Measurements from ENCODE around the gene SYT7. TPM values are rescaled to one million over a fixed set of nuclear protein-coding genes. Genes with fewer than 3 reads are reported as not detected.

Gene SYT7
- total and polyA plus RNA-seq, 2 donors (not counting 1 experiment from before 2014, with no cell fraction given), result not detected

GRCh38 chr11:61534025-61534932, 46.6 kb downstream of the SYT7 start:
- Histone ChIP-seq H3K4me1 (ENCODE audit: control insufficient read depth in 2 of 2, insufficient read depth in 2 of 2, low read length in 2 of 2) (no peaks in the 10 kb centered on the region), H3K9me3 (ENCODE audit: control extremely low read depth in 1 of 3, control insufficient read depth in 2 of 3, insufficient read depth in 1 of 3, low read length in 2 of 3) (peaks cover 0 to 3% (median 0%) of the 10 kb centered on the region in 3 donors), H3K27ac (ENCODE audit: low read length in 2 of 2) (no peak overlapping the region), H3K79me2 (ENCODE audit: control insufficient read depth, insufficient read depth, low read length) (no peaks in the 10 kb centered on the region), H2AFZ (ENCODE audit: insufficient read depth, low read depth, low read length, poor library complexity, severe bottlenecking) (no peak overlapping the region), H3K36me3 (replicated peaks in 1 of 2; ENCODE audit: control extremely low read depth in 1 of 2, control insufficient read depth in 1 of 2, extremely low read depth in 1 of 2, insufficient read depth in 2 of 2, low read length in 1 of 2) (no peaks in the 10 kb centered on the region), H4K20me1 (ENCODE audit: control insufficient read depth, insufficient read depth, low read length, poor library complexity, severe bottlenecking) (no peaks in the 10 kb centered on the region), H3K4me2 (replicated peaks; ENCODE audit: low read depth, low read length, poor library complexity, severe bottlenecking) (no peak overlapping the region), H3K27me3 (replicated peaks in 1 of 4; ENCODE audit: control extremely low read depth in 1 of 4, control insufficient read depth in 3 of 4, insufficient read depth in 4 of 4, low read length in 3 of 4) (peaks cover 0 to 16% (median 0%) of the 10 kb centered on the region in 4 experiments), H3K4me3 (ENCODE audit: control extremely low read depth in 1 of 5, extremely low read depth in 1 of 5, insufficient read depth in 1 of 5, low read depth in 2 of 5, low read length in 4 of 5) (no peak overlapping the region), H3K9ac (ENCODE audit: low read length) (no peak overlapping the region)
- TF ChIP-seq EZH2 (IDR thresholded peaks at IDR 0.05; ENCODE audit: borderline replicate concordance, insufficient read depth, low read depth, low read length, poor library complexity, severe bottlenecking), result no peak
- TF ChIP-seq, protein P1, sequence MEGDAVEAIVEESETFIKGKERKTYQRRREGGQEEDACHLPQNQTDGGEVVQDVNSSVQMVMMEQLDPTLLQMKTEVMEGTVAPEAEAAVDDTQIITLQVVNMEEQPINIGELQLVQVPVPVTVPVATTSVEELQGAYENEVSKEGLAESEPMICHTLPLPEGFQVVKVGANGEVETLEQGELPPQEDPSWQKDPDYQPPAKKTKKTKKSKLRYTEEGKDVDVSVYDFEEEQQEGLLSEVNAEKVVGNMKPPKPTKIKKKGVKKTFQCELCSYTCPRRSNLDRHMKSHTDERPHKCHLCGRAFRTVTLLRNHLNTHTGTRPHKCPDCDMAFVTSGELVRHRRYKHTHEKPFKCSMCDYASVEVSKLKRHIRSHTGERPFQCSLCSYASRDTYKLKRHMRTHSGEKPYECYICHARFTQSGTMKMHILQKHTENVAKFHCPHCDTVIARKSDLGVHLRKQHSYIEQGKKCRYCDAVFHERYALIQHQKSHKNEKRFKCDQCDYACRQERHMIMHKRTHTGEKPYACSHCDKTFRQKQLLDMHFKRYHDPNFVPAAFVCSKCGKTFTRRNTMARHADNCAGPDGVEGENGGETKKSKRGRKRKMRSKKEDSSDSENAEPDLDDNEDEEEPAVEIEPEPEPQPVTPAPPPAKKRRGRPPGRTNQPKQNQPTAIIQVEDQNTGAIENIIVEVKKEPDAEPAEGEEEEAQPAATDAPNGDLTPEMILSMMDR (IDR thresholded peaks at IDR 0.05), result no peak
- peaks cover 22% of the 10 kb centered on the region for H3K27me3 Mint-ChIP-seq
- ATAC-seq (ENCODE audit: low read depth) (no peak), DNase-seq (no peak)
- ChIA-PET CTCF (interaction anchor here (1.5 kb wide), 1 partner anchor 18 kb away, joined by 4 read pairs; no protein-coding TSS in a partner anchor), POLR2A (no interaction called here)
- H3K27ac Mint-ChIP-seq, result no peak overlapping the region
- intact Hi-C loops (cut with micrococcal nuclease), result no loop called here
- 82% methylated on average over 31 of the region's 36 CpGs for WGBS (ENCODE audit: insufficient coverage)
- no peaks in the 10 kb centered on the region for H3K9me3 Mint-ChIP-seq (ENCODE audit: insufficient read depth)
- H3K4me3 Mint-ChIP-seq, result no peak overlapping the region
- H3K4me1 Mint-ChIP-seq, result no peaks in the 10 kb centered on the region

DNA sequence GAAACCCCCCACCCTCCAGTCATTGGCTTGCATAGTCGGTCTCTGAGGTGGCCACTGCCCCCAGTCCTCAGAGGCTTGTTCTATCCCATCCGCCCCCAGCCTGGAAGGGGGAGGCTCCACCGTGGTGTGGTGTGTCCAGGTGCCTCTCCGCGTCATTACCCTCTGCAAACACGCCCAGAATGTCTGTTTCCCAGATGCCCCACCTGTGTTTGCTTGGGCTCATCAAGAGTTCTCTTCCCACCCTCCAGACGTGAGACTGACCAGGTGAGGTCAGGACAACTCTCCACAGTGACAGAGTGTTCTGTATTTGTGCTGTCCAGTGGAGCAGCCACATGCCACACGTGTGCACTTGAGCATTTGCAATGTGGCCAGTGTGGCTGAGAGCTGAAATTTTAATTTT, 47.5 kb downstream of the SYT7 start:
- H3K9me3 ChIP-seq (ENCODE audit: control extremely low read depth in 1 of 3, control insufficient read depth in 2 of 3, insufficient read depth in 1 of 3, low read length in 2 of 3), result peaks cover 0 to 3% (median 0%) of the 10 kb centered on the region in 3 donors
- peaks cover 0 to 16% (median 0%) of the 10 kb centered on the region in 4 experiments for H3K27me3 ChIP-seq (replicated peaks in 1 of 4; ENCODE audit: control extremely low read depth in 1 of 4, control insufficient read depth in 3 of 4, insufficient read depth in 4 of 4, low read length in 3 of 4)
- Mint-ChIP-seq H3K27me3 (peaks cover 28% of the 10 kb centered on the region), H3K4me3 (no peak overlapping the region), H3K9me3 (ENCODE audit: insufficient read depth) (no peaks in the 10 kb centered on the region), H3K27ac (no peak overlapping the region), H3K4me1 (no peaks in the 10 kb centered on the region)
- DNase-seq (no peak), ATAC-seq (ENCODE audit: low read depth) (no peak)
- CTCF ChIA-PET, result interaction anchor here (1.5 kb wide), 1 partner anchor 17 kb away, joined by 4 read pairs; no protein-coding TSS in a partner anchor
- POLR2A ChIA-PET, result no interaction called here
- 75% methylated on average over 5 of the region's 8 CpGs for WGBS (ENCODE audit: insufficient coverage)
- no peak overlapping the region for H2AFZ ChIP-seq (ENCODE audit: insufficient read depth, low read depth, low read length, poor library complexity, severe bottlenecking)
- H3K4me1 ChIP-seq (ENCODE audit: control insufficient read depth in 2 of 2, insufficient read depth in 2 of 2, low read length in 2 of 2), result no peaks in the 10 kb centered on the region
- no peak overlapping the region for H3K27ac ChIP-seq (ENCODE audit: low read length in 2 of 2)
- no peaks in the 10 kb centered on the region for H4K20me1 ChIP-seq (ENCODE audit: control insufficient read depth, insufficient read depth, low read length, poor library complexity, severe bottlenecking)
- no peak overlapping the region for H3K9ac ChIP-seq (ENCODE audit: low read length)
- TF ChIP-seq, protein P1 (IDR thresholded peaks at IDR 0.05), result no peak
- no peak for TF ChIP-seq EZH2 (IDR thresholded peaks at IDR 0.05; ENCODE audit: borderline replicate concordance, insufficient read depth, low read depth, low read length, poor library complexity, severe bottlenecking)
- intact Hi-C loops (cut with micrococcal nuclease), result no loop called here
- no peak overlapping the region for H3K4me3 ChIP-seq (ENCODE audit: control extremely low read depth in 1 of 5, extremely low read depth in 1 of 5, insufficient read depth in 1 of 5, low read depth in 2 of 5, low read length in 4 of 5)
- no peak overlapping the region for H3K4me2 ChIP-seq (replicated peaks; ENCODE audit: low read depth, low read length, poor library complexity, severe bottlenecking)
- no peaks in the 10 kb centered on the region for H3K36me3 ChIP-seq (replicated peaks in 1 of 2; ENCODE audit: control extremely low read depth in 1 of 2, control insufficient read depth in 1 of 2, extremely low read depth in 1 of 2, insufficient read depth in 2 of 2, low read length in 1 of 2)
- H3K79me2 ChIP-seq (ENCODE audit: control insufficient read depth, insufficient read depth, low read length), result no peaks in the 10 kb centered on the region
